Measurements from ENCODE around the gene PCBP4.

Gene PCBP4

GRCh38 chr3:51970606-51971300 lies 3.5 kb upstream of the PCBP4 start:
- peak; percentile 79 for DNase-seq

GRCh38 chr3:51969841-51970240 lies 2.6 kb upstream of the PCBP4 start:
- no peak for DNase-seq

- DNase-seq, result no peak
Observed at GRCh38 chr3:51968883-51969678, 1.8 kb upstream of the PCBP4 start.

GRCh38 chr3:51968170-51968775 lies 1.0 kb upstream of the PCBP4 start:
- DNase-seq, result no peak

GRCh38 chr3:51966922-51967383 lies 301 bp downstream of the PCBP4 start:
- no peak for DNase-seq

- no peak for DNase-seq
Observed at GRCh38 chr3:51966486-51966885, 768 bp downstream of the PCBP4 start.

GRCh38 chr3:51966016-51966415 lies 1.2 kb downstream of the PCBP4 start:
- no peak for DNase-seq

- no peak for DNase-seq
Observed at GRCh38 chr3:51964521-51964920, 2.7 kb downstream of the PCBP4 start.

- DNase-seq, result no peak
Observed at GRCh38 chr3:51963951-51964451, 3.3 kb downstream of the PCBP4 start.

- no peak for DNase-seq
Observed at GRCh38 chr3:51962854-51963530, 4.3 kb downstream of the PCBP4 start.

GRCh38 chr3:51961602-51962569 lies 5.4 kb downstream of the PCBP4 start:
- DNase-seq, result no peak

GRCh38 chr3:51961011-51961410 lies 6.2 kb downstream of the PCBP4 start:
- no peak for DNase-seq

- DNase-seq, result no peak
Observed at GRCh38 chr3:51960386-51960785, 6.9 kb downstream of the PCBP4 start.

GRCh38 chr3:51959651-51960050 lies 7.6 kb downstream of the PCBP4 start:
- DNase-seq, result no peak

GRCh38 chr3:51958603-51959521 lies 8.4 kb downstream of the PCBP4 start:
- no peak for DNase-seq

- DNase-seq, result no peak
Observed at GRCh38 chr3:51957520-51958205, 9.6 kb downstream of the PCBP4 start.

GRCh38 chr3:51955893-51956770 lies 11.1 kb downstream of the PCBP4 start:
- peak; percentile 89 for DNase-seq

GRCh38 chr3:51955175-51955892 lies 11.9 kb downstream of the PCBP4 start, which contains the start of gene GPR62:
Gene GPR62 (plus strand): TSS chr3:51955381. CDS start chr3:51955653, 272 bp downstream.
- DNase-seq, result no peak
